Smooth muscle cell (in vitro differentiated cells): ENCODE results near the gene SHC3. TPM values are rescaled to one million over a fixed set of nuclear protein-coding genes. Genes with fewer than 3 reads are reported as not detected.

Source experiments
- DNase-seq: peaks from one replicate; lab custom pipeline; 2025; ENCODE audit not compliant: unreplicated experiment; lab: John Stamatoyannopoulos, UW
- H2AFZ ChIP-seq: fragments of 200-600 bp; sonication (generic); 2 replicates; pipeline ENCODE4 v1.6.0; 2016; ENCODE audit warnings: antibody characterized with exemption, low read depth, mild to moderate bottlenecking
- H3F3A ChIP-seq: fragments of 200-600 bp; sonication (generic); 2 replicates; pipeline ENCODE4 v1.6.0; 2017; ENCODE audit warnings: antibody characterized with exemption, low read depth
- H3K27ac ChIP-seq: fragments of 200-600 bp; sonication (generic); 2 replicates; pipeline ENCODE4 v1.5.1; 2016; ENCODE audit warnings: low read depth, mild to moderate bottlenecking
- H3K27me3 ChIP-seq: fragments of 200-600 bp; sonication (generic); 2 replicates; pipeline ENCODE4 v1.6.1; 2016; ENCODE audit warnings: low read depth, mild to moderate bottlenecking
- H3K36me3 ChIP-seq: fragments of 200-600 bp; sonication (generic); 2 replicates; pipeline ENCODE4 v1.5.1; 2016; ENCODE audit warnings: low read depth
- H3K4me1 ChIP-seq: fragments of 200-600 bp; sonication (generic); 2 replicates; pipeline ENCODE4 v1.5.1; 2016; ENCODE audit warnings: low read depth
- H3K4me2 ChIP-seq: fragments of 200-600 bp; sonication (generic); 2 replicates; pipeline ENCODE4 v1.6.0; 2016; ENCODE audit warnings: mild to moderate bottlenecking
- H3K4me3 ChIP-seq: fragments of 200-600 bp; sonication (generic); 2 replicates; pipeline ENCODE4 v1.5.1; 2016; ENCODE audit warnings: mild to moderate bottlenecking
- H3K79me2 ChIP-seq: fragments of 200-600 bp; sonication (generic); 2 replicates; pipeline ENCODE4 v1.6.0; 2016; ENCODE audit warnings: low read depth, mild to moderate bottlenecking
- H3K9ac ChIP-seq: fragments of 200-600 bp; sonication (generic); 2 replicates; pipeline ENCODE4 v1.6.0; 2016; ENCODE audit warnings: low read depth
- H3K9me3 ChIP-seq: fragments of 200-600 bp; sonication (generic); replicated peaks from 2 replicates; pipeline ENCODE4 v1.5.1; 2016; ENCODE audit warnings: low read depth
- H4K20me1 ChIP-seq: fragments of 200-600 bp; sonication (generic); 2 replicates; pipeline ENCODE4 v1.6.0; 2016; ENCODE audit warnings: low read depth
- WGBS: methylation state at CpG from one replicate; pipeline ENCODE4 v1.1.7; 2016; ENCODE audit warnings: low lambda C conversion rate; 5-methylcytosine and 5-hydroxymethylcytosine counted together
- polyA plus RNA-seq: library from polyadenylated mRNA; unstranded; fragments of >200 nt; fragmentation: Nextera tagmentation; extraction: Ambion mirVana; gene quantifications from 2 replicates; pipeline ENCODE4 v1.2.1, GENCODE V29; 2016
- total RNA-seq: library from RNA; depleted of rRNA; stranded (reverse); fragments of >200 nt; gene quantifications from 2 replicates; pipeline ENCODE4 v1.2.3, GENCODE V29; 2014
- TF ChIP-seq, protein P1 (sequence below): fragments of 200-600 bp; sonication (generic); IDR thresholded peaks from 2 replicates; pipeline ENCODE4 v1.5.1; 2017; ENCODE audit warnings: borderline replicate concordance, mild to moderate bottlenecking, antibody characterized with exemption; ENCODE audit not compliant: insufficient read depth, poor library complexity, severe bottlenecking

The SHC3 gene
- total and polyA plus RNA-seq, 2 experiments from 2014 or later, result 0.38 to 0.67 TPM

DNA sequence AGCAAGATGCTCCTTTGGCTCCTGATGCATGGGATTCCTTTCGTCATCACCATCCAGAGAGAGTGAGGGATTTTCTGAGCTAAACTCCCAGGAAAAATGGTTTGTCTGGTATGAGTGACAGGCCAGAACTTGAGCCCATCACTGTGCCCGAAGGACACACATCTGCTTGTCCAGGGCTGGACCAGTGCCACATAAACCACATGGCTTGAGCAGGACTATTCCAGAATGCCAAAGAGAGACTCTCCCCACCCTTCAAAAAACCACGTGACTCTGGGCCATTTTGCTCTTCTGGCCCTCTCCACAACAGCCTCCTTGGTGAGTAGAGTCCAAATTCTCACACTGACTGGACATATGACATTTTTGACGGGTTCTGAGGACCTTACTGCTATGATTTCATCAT is 46.4 kb upstream of the SHC3 start:
- Histone ChIP-seq H3K4me2 (no peak overlapping the region), H3F3A (no peaks in the 10 kb centered on the region), H3K27ac (no peak overlapping the region), H3K9ac (no peak overlapping the region), H3K4me1 (peaks cover 15% of the 10 kb centered on the region), H2AFZ (no peak overlapping the region), H4K20me1 (no peaks in the 10 kb centered on the region), H3K9me3 (no peaks in the 10 kb centered on the region), H3K79me2 (no peaks in the 10 kb centered on the region), H3K36me3 (no peaks in the 10 kb centered on the region), H3K4me3 (no peak overlapping the region), H3K27me3 (no peaks in the 10 kb centered on the region)
- WGBS, result 87% methylated on average over 4 of the region's 4 CpGs
- DNase-seq, result no peak
- TF ChIP-seq, protein P1, sequence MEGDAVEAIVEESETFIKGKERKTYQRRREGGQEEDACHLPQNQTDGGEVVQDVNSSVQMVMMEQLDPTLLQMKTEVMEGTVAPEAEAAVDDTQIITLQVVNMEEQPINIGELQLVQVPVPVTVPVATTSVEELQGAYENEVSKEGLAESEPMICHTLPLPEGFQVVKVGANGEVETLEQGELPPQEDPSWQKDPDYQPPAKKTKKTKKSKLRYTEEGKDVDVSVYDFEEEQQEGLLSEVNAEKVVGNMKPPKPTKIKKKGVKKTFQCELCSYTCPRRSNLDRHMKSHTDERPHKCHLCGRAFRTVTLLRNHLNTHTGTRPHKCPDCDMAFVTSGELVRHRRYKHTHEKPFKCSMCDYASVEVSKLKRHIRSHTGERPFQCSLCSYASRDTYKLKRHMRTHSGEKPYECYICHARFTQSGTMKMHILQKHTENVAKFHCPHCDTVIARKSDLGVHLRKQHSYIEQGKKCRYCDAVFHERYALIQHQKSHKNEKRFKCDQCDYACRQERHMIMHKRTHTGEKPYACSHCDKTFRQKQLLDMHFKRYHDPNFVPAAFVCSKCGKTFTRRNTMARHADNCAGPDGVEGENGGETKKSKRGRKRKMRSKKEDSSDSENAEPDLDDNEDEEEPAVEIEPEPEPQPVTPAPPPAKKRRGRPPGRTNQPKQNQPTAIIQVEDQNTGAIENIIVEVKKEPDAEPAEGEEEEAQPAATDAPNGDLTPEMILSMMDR, result no peak

DNA sequence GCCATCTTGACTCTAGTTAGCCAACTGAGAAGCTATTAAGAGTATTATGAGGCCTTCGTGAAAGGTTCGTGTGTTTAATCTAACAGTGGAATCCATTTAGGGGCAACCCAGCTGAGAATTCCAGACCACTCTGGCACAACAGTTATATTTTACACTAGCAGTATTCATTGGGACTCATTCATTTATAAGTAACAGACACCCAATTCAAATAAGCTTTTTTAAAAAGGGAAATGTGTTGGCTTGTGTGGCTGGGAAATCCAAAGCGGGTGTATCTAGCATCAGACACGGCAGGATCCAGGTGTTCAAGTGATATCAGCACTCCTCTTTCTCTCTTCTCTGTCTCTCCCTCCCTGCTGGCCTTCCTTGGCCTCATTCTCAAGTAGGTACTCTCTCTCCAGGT is 46.0 kb upstream of the SHC3 start:
- no peaks in the 10 kb centered on the region for H3F3A ChIP-seq
- H3K9me3 ChIP-seq, result no peaks in the 10 kb centered on the region
- no peak overlapping the region for H2AFZ ChIP-seq
- no peaks in the 10 kb centered on the region for H3K27me3 ChIP-seq
- H3K79me2 ChIP-seq, result no peaks in the 10 kb centered on the region
- 95% methylated on average over 4 of the region's 4 CpGs for WGBS
- no peak overlapping the region for H3K4me3 ChIP-seq
- no peaks in the 10 kb centered on the region for H3K36me3 ChIP-seq
- TF ChIP-seq, protein P1, result no peak
- no peak overlapping the region for H3K4me2 ChIP-seq
- no peak overlapping the region for H3K27ac ChIP-seq
- no peaks in the 10 kb centered on the region for H4K20me1 ChIP-seq
- no peak for DNase-seq
- peaks cover 15% of the 10 kb centered on the region for H3K4me1 ChIP-seq
- H3K9ac ChIP-seq, result no peak overlapping the region

DNA sequence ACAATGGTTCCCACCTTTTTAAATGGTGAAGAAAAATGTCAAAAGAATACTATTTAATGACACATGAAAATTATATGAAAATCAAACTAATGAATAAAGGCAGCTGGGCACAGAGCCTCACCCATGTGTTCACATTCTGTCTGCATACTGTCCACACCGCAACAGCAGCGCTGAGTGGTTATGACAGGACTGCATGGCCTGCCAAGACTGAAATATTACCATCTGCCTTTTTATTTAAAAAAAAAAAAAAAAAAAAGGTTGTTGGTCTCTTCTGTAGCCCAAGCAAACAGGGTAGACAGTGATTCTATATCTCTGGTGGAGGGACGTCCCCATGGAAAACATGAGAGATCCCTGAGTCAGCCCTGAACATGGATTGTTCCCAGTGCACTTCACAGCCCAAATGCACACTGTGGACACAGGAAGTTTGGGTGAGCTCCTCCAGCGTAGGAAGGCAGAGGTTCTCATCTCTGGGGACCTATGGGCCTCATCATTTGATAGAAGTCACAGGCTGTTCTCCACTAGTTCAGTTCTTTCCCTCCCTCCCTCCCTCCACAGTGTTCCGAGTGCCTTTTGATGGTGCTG is 44.9 kb upstream of the SHC3 start:
- Histone ChIP-seq H4K20me1 (no peaks in the 10 kb centered on the region), H2AFZ (no peak overlapping the region), H3K4me2 (no peak overlapping the region), H3K27me3 (no peaks in the 10 kb centered on the region), H3F3A (no peaks in the 10 kb centered on the region), H3K27ac (no peak overlapping the region), H3K9ac (no peak overlapping the region), H3K4me3 (no peak overlapping the region), H3K4me1 (peaks cover 15% of the 10 kb centered on the region), H3K79me2 (no peaks in the 10 kb centered on the region), H3K9me3 (no peaks in the 10 kb centered on the region), H3K36me3 (no peaks in the 10 kb centered on the region)
- no peak for DNase-seq
- WGBS, result 87% methylated on average over 5 of the region's 5 CpGs
- TF ChIP-seq, protein P1, result no peak

DNA sequence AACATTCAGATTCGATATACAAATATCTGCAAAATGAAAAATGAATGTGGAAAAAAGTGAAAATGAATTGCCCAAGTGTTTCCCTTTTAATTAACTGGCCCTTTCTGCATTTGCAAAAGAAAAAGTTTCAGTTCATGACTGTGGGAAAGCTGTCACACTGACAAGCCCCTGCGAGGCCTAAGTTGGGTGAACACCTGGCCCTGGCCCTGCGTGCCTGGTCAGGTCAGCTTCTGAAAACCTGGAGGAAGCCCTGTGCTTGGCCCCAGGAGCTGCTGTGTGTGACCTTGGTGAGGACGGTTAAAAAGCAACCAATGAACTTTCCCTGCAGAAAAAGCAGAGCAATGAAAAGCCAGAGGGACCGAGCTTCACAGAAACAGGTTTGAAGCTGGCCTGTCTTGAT is 41.0 kb upstream of the SHC3 start:
- H3F3A ChIP-seq, result no peaks in the 10 kb centered on the region
- no peak overlapping the region for H3K4me3 ChIP-seq
- no peaks in the 10 kb centered on the region for H3K79me2 ChIP-seq
- H3K9me3 ChIP-seq, result no peaks in the 10 kb centered on the region
- H3K36me3 ChIP-seq, result no peaks in the 10 kb centered on the region
- TF ChIP-seq, protein P1, result no peak
- peaks cover 5% of the 10 kb centered on the region for H3K4me1 ChIP-seq
- 89% methylated on average over 5 of the region's 5 CpGs for WGBS
- H3K27me3 ChIP-seq, result no peaks in the 10 kb centered on the region
- DNase-seq, result no peak
- H2AFZ ChIP-seq, result no peak overlapping the region
- H3K9ac ChIP-seq, result no peak overlapping the region
- no peak overlapping the region for H3K27ac ChIP-seq
- H4K20me1 ChIP-seq, result no peaks in the 10 kb centered on the region
- H3K4me2 ChIP-seq, result no peak overlapping the region
